ENCODE results near the gene NR2F6. TPM values are rescaled to one million over a fixed set of nuclear protein-coding genes. Genes with fewer than 3 reads are reported as not detected.

Gene NR2F6
- total and polyA plus RNA-seq, 2 of the 4 experiments (the other 2 are of a cell fraction) = 8.4 to 20.5 TPM

DNA sequence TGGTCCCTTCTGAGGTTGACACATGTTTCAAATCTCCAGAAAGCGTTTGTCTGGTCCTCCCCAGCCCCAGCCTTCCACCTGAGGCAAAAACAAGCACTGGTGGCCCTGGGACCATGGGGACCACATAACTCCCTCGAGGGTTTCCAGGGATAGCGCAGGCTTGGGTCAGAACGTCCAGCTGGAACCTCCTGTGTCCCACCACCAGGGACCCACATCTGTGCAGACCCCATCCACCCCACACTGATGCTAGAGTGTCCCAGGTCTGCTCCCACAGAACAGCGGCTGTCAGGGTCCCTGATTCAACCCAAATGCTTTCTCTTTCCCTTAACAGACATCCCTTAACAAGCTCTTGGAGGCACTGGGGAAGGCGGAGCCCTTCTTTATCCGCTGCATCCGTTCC is 60.1 kb downstream of the NR2F6 start:
- Histone ChIP-seq H3K56ac (ENCODE audit: extremely low read depth, insufficient read depth, low read length) (no peak overlapping the region), H3K27me3 (ENCODE audit: control insufficient read depth, insufficient read depth, low read length) (no peaks in the 10 kb centered on the region), H2BK5ac (ENCODE audit: low read depth, low read length, poor library complexity, severe bottlenecking) (no peak overlapping the region), H2AK9ac (replicated peaks; ENCODE audit: low read depth, low read length, poor library complexity) (no peak overlapping the region), H3K9ac (ENCODE audit: low read depth, low read length) (no peak overlapping the region), H3K18ac (ENCODE audit: low read depth, low read length) (no peak overlapping the region), H3K4me1 (ENCODE audit: control insufficient read depth, insufficient read depth, low read length) (no peaks in the 10 kb centered on the region), H4K5ac (ENCODE audit: low read depth, low read length) (no peak overlapping the region), H2AK5ac (ENCODE audit: low read depth, low read length) (no peak overlapping the region), H4K20me1 (ENCODE audit: insufficient read depth, low read length) (peaks cover 4% of the 10 kb centered on the region; the same call in 1 of the 2 replicates), H3K4ac (ENCODE audit: low read depth, low read length) (no peak overlapping the region), H4K8ac (ENCODE audit: low read depth in 2 of 2, low read length in 2 of 2) (no peak overlapping the region), H2BK15ac (ENCODE audit: low read depth, low read length) (no peak overlapping the region), H3K14ac (replicated peaks; ENCODE audit: low read depth, low read length) (no peak overlapping the region), H4K91ac (ENCODE audit: insufficient read depth, low read depth, low read length) (no peak overlapping the region), H3K23ac (ENCODE audit: low read depth, low read length) (no peak overlapping the region), H3K79me1 (ENCODE audit: low read depth in 1 of 2, low read length in 2 of 2) (peaks cover 0 to 12% of the 10 kb centered on the region in 2 experiments; a peak in 3 of 4 replicates), H3K4me3 (ENCODE audit: insufficient read depth, low read depth, low read length) (no peak overlapping the region), H3K9me3 (ENCODE audit: control insufficient read depth, insufficient read depth, low read length) (no peaks in the 10 kb centered on the region), H3K27ac (ENCODE audit: insufficient read depth, low read length) (no peak overlapping the region), H3K4me2 (ENCODE audit: low read depth, low read length) (no peak overlapping the region), H2BK20ac (ENCODE audit: low read depth, low read length) (no peak overlapping the region), H2BK120ac (ENCODE audit: low read depth, low read length) (no peak overlapping the region), H3K36me3 (ENCODE audit: control insufficient read depth, insufficient read depth, low read length) (peaks cover 76% of the 10 kb centered on the region), H3K9me1 (ENCODE audit: insufficient read depth, low read length) (no peaks in the 10 kb centered on the region; the same call in 1 of the 2 replicates), H2AFZ (replicated peaks; ENCODE audit: low read length, poor library complexity) (no peak overlapping the region)
- in situ Hi-C loops (cut with MboI; ENCODE audit: low sequenced_read_pairs) (no loop called here), dilution Hi-C loops (cut with HindIII; ENCODE audit: low sequenced_read_pairs, unreplicated experiment) (no loop called here), intact Hi-C loops (cut with micrococcal nuclease) (no loop called here)
- ChIA-PET POLR2A (ENCODE audit: unreplicated experiment) (no interaction called here), CTCF (no interaction called here)
- DNase-seq (no peak), ATAC-seq (ENCODE audit: low read depth) (no peak)
- BruUV-seq (replicated peaks) = no TSS peak
- TF ChIP-seq NFE2L2 (IDR thresholded peaks at IDR 0.05; ENCODE audit: low read depth, low read length) (no peak), CEBPB (IDR thresholded peaks at IDR 0.05; ENCODE audit: low read depth, low read length) (no peak)
- 40% methylated on average over 1 of the region's 8 CpGs; no CpG with 5 or more reads in 1 of the 2 experiments for WGBS, 2 experiments (ENCODE audit: extremely low coverage in 2 of 2, insufficient read length in 1 of 2)

All from IMR-90 (cell line).